Measurements from ENCODE around the gene LBH.

LBH gene

DNA sequence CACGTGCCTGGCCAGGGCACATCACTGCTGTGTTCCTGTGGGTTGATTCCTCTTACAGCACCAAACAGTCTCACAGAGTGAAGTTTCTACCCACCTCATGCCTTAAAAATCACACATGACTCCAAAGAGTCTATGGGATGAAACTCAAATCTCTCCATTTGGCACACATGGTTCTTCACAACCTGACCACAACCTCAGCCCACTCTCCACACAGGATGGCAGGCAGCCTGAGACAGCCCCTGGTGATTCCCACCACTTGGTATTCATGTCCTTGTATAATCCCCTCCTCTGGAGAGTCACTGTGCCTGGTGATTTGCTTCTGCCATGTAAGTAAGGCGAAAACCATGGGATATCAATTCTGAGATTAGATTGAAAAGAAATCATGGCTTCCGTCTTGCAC lies 46.2 kb downstream of the LBH start:
- DNase-seq = no peak

DNA sequence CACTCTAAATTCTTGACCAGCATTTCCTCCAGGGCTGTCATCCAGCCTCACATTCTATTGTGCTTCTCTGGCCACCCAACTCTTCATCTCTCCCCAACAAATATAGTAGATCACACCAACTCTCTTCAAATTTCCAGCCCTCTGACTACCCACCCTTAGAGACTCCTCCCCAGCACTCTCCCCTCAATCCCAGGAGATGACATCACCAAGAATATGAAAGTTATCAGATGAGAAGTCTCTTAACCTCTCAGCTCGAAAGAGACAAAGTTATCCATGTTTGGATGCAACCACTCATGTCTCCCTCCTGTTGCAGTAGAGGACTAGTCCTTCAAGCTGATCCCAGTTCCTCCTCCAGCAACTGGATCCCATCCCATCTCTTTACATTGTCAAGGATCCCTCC lies 47.1 kb downstream of the LBH start:
- no peak for DNase-seq

DNA sequence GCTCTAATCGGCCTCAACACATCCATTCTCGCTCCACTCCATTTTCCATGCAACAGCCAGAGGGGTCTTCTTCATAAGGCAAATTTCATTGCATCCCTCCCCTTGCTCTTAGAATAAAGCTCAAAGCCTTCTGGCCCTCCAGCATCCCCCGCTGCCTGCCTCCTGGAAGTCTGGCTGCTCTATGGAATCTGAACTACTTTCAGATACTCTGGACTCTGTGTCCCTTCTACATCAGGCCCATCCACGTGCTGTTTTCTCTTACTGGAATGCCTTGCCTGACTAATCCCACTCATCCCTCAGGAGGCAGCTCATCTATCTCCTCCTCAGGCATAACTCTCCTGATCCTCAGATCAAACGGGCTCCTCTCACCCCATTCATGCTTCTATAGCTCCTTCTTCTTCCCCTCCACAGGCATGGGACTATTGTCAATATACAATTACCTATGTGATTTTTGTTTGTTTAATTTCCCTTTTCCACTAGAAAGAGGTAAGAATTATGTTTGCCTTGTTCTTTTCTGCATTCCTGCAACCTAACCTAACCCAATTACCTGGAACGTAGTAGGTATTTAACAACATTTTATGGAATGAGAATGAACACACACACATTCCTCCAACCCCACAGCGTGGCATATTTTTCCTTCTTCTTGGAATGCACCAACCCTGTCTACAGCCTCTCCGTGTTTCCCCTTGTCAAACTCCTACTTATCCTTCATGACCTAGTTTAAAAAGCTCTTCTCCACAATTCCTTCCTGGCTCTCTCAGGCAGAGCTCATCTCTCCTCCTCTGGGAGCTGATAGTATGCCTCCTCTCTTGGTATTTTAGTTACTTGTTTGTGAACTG lies 49.5 kb downstream of the LBH start:
- DNase-seq = no peak

DNA sequence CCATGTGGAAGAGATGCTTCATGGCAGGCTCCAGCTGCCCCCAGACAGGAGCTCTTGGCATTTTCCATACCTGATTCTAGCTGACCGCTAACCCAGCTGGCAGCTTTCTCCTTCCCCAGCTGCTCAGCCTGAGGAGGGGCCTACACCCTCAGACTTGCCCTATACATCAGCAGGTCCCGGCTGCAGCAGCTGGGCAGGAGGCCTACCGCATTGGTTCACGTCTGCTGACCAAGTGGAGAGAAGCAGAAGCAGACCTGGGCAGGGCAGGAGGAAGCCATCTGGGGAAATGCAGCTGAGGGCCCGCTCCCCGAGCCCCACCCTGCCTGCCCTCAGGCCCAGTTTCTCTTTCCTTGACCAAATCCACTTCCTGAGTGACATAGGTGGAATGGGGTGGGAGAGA lies 50.7 kb downstream of the LBH start:
- DNase-seq = no peak

DNA sequence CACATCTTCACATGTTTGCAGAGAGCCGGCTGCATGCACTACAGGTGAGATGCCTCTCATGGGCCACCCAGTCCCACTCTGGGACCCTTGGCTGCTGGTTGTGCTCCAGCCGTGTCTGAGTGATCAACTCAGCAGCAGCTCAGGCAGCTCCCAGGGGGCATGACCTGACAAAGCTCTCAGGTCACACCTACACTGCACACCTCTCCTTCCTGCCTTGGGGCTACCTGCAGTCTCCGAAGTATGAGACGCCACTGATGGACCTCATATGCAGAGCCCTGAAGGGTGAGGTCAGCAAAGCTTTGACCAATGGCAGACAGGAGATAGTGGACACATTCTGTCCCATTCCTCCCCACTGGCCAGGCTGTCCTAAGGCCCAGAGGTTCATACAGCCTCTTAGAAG lies 51.4 kb downstream of the LBH start:
- no peak for DNase-seq

DNA sequence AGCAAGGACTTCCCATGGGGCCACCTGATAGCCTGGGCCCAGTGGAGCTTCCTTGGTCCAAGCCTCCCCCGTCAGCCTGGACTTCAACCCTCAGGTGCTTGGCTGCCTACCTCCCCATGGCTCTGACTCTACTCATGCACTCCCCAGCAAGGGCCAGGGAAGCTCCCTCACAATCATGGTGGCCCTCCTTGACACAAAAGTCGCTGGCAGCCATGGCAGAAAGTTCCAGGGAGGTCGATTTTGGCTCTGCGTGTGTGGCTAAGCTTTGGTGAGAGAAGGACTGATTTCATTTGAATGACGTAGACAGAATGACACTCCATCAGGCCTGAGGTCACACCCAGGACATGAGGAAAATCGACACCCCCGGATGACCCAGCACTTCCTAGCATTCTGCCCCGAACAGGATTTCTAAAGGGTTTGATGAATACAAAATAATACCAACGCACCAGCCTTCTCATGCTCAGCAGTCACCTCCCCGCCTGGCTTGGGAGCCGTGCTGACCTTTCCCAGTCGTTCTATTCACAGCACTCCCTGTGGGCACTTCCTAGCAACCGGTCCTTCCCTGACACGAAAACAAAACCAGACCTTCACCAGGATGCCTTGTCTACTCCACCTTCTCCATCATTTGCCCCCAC lies 52.7 kb downstream of the LBH start:
- no peak for DNase-seq

DNA sequence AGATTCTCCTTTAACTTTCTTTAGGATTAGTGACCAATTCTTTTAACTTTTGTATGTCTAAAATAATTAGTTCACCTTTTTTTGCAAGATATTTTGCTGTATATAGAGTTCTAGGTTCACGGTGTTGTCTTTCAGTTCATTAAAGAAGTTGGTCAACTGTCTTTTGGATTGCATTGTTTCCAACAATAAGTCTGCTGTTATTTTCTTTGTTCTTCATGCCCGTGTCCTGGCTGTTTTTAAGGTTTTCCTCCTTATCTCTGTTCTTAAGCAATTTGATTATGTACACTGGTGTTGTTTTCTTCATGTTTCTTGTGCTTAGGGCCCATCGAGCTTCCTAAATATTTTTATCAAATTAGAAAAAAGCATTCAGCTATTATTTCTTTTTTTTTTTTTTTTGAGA lies 54.4 kb downstream of the LBH start:
- DNase-seq = no peak

DNA sequence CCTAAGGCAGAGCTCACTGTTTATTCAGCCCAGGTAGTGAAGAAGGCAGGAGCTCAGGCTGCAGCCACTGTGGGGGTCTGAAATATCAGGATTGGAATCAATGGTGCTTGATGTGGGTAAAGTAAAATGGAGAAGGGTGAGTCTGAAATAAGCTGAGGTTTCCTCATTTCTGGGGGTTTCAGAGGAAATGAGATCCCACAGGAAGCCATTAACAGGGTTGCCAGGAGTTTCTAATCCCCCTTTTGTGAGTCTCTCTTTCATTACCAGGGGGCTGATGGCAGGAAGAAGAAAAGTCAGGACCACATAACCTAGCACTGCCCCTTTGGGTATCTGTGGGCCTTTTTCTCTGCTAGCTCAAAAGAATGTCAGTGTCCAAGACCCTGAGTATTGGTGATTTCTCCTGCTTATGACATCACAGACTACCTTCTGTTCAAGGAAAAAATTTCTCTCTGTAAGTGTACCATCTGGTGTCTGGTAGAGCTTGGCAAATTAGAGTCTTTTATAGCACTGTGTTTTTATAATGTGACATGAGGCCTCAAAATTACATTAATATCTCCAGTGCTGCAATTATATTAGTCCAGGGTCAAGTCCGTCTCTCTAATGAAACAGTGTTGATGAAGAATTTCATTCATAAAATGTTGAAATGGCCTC lies 56.0 kb downstream of the LBH start:
- DNase-seq = no peak

DNA sequence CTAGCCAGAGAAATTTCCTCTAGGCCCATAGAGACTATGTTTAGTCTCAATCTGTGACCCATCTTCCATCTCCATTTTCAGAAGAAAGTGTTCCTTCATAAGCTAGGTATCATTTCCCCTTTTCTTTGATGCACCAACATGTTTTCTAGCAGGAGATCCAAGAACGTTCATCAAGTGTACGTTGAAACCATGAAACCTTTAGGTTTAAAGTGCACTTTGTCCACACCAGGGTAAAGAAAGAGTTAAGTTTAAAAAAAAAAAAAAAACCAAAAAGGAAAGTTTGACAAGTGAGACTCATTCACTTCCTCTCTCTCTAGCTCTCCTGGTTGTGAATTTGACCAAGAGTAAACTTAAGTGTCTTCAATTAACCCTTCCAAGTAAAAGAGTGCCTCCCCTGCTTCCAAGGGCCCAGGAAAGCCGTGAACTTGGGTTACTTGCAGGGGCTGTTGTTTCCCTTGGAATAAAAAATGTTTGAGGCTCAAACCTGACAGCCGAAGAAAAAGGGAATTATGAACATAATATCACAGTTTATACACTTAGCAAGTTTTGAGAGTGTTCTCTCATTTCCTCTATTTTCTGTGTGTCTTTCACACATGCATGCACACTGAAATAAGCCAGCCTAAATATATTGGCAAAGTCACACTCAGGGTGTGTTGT lies 56.7 kb downstream of the LBH start:
- peak in 2 of 6 experiments; percentile 10 to 20 for DNase-seq

DNA sequence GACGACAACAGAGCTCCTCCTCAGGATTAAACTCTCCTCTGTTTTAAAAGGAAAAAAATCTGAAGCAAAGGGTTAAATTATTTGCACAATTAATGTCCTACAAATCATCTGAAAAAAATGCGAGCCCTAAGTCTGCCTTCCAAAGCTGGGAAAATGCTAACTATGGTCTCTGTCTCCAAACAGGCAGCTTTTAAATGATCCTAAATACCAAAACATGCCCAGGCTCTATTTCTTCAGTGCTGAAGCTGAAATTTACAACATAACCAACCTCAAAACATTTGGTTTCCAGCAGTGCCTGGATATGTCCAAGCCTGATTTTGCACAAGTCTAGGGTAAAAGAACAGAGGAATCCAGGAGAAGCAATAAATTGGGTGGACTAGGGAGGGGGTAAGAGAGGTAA lies 57.2 kb downstream of the LBH start:
- DNase-seq = no peak

DNA sequence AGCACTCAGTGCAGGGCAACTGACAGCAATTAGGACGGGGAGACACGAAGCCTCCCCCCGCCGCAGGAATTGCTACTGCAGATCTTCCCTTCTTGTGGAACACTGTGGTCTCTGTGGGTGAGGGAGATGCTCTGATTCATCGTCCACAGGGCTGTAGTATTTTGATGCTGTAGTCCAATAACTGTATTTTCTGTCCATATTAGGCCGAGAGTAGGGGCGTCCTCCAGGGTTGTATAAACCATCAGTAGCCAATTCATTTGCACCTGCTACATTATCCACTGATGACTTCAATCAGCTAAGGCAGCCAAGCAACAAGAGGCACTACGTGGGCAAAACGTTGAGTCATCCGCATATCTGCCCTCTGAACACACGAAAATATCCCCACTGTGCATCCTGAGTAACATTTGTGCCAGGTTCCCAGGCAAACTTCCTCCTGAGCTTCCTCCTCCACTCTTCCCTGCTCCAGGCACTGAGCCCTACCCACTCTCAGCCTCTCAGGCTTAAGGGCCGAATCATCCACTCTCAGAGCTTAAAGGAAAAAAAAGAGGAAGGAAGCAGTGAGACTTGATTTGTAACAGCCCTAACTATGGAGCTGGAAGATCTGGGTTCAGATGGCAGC lies 62.1 kb downstream of the LBH start:
- no peak for DNase-seq

DNA sequence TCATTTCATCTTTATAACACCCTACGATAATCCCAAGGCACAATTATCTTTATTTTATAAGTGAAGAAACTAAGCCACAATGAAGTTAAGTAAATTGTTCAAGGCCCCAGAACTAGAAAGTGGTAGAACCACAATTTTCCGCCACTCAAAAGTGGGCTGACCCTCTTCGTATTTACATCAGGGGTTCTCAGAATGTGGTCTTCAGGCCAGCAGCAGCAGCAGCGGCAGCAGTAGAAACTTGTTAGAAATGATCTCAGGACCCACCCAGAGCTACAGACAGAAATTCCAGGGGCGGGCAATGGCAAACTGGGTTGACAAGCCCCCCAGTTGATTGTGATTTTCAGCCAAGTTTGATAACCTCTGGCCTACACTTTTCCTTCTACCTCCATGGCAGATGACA lies 62.8 kb downstream of the LBH start:
- DNase-seq = no peak

DNA sequence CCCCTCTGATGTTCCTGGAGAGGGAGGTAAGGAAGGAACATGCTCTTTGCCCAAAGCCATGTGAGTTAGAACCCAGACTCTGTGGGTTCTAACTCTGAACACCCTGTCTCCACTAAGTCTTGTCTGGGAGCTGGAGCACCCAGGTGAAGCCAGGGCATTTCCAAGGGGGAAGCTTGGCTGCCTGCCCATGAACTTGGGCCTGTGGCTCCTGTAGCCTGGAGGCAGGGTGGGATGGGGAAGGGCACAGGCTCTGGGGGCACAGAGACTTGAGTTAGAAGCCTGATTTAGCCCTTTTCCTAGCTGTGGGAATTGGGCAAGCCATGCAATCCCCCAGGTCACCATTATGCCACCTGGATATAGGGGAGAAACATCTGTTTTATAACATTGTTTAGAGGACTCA lies 65.2 kb downstream of the LBH start:
- no peak for DNase-seq

DNA sequence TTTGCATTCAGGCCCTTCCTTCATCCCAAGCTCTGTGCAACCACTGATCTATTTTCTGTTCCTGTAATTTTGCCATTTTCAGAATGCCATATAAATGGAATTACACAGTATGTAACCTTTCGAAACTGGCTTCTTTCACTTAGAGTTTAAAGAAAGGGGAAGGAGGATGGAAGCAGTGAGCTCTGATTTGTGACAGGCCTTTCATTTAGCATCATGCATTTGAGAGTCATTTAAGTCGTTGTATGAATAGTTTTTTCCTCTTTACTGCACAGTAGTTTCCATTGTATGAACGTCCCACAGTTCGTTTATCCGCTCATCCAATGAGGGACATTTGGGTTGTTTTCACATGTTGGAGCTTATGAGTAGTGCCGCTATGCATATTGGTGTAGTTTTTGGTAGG lies 67.0 kb downstream of the LBH start:
- DNase-seq = no peak

DNA sequence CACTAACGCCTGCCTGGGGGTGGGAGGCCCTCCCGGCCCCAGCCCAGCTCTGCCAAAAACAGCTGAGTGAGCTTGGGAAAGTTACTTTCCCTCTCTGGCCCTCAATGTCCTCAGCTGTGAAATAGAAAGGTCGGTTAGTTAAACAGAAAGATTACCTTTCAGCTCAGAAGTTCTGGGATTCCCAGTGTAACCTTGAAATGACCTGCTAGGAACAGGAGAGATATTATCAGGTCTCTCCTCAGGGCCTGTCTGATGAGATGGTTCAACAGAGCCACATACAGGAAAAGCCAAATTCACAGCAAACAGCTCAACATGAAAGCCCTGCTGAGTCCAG lies 68.8 kb downstream of the LBH start:
- DNase-seq = no peak

DNA sequence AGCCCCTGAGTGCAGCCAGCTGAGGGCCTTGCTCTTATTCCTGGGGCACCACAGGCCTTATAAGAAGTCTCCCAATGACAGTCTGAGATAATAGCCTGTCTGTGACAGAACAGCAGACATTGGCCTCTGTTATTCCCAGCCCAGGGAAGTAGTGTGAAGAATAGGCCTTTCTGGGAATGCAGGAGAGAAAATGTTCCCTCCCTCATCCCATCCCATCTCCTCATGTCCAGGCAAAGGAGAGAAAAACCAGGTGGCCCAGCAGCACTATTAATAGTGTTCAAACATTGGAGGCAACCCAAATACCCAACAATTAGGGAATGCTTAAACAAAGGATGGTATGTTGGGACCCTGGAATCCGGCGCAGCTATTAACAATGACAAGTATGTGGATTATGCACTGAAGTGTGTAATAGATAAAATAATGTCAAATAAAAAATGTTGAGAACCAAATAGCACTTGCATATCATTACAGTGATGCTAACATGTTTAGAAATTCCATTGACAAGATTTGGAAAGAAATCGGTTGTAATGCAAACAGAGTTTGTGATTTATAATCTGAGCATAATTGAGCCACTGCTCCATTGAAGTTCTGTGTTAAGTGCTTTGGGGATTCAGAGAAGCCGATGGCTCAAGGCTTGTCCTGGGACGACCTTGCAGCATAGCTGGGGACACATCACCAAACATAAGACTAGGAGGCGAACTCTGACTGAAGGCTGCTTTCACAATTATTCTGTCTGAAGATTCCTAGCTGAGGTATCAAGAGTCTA lies 69.3 kb downstream of the LBH start:
- DNase-seq = no peak

DNA sequence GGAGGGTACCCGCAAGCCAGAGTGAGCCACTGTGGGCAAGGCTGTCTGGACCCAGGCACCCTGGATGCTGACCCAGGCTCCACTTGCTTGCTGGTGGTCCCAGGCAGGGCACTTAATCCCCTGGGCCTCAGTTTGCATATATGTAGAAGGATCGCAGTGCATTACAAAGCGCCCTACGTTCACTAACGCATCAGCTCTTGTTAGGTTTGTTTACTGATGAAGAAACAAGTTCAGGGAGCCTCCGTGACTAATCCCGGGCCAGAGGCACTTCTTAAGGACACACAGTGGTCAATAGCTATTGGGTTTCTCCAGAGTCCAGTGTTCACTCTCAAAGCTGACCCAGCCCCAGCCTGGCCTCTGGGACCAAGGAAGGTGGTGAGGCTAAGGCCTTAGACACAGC lies 70.2 kb downstream of the LBH start:
- DNase-seq = no peak

DNA sequence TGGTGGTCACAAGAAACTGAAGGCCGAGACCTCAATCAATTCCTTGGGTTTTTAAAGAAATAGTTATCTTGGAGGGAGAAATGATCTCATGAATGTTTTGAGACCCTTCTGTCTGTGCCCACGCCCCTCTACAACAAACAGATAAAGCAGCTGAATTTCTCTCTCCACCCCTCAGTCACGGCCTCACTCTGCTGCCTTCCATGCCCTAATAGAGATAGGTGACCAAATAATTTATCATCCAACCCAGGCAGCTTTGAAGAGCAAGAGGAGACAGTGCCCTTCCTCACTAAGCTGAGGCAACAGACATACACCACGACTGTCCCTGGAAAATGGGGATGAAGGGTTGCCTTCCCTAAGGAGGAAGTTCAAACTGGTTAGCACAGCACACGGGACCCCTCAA lies 71.2 kb downstream of the LBH start:
- no peak for DNase-seq

DNA sequence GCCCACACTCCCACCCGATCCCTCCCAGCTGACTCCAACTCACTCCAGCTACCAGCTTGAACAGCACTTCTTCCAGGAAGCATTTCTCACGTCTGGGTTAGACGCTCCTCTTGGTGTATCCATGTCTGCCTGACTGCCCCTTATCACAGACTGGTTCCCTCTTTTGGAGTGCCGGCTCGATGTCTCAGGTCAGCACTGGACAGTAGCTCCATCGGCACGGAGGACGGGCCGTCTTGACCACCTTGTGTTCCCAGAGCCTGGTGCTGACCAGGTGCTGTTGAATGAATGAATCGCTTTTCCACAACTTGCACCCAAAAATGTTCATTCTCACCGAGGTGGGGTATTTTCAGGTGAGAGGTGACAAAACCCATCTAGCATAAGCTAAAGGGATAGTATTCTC lies 71.8 kb downstream of the LBH start:
- DNase-seq = no peak

DNA sequence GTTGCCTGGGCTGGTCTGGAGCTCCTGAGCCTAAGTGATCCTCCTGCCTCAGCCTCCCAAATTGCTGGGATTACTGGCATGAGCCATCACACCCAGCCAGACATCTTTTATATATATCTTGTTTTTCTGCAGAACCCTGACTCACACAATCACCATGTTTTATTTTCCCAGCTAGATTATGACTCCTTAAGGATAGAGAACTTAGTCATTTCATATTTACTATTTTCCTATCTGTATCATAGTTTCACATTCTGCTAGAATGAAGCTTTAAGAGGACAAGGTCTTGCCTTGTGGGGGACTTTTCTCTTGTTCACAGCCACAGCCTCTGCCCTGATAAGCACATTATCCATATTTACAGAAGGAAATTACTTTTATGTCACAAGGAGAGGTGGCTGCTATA lies 73.9 kb downstream of the LBH start:
- DNase-seq = no peak

DNA sequence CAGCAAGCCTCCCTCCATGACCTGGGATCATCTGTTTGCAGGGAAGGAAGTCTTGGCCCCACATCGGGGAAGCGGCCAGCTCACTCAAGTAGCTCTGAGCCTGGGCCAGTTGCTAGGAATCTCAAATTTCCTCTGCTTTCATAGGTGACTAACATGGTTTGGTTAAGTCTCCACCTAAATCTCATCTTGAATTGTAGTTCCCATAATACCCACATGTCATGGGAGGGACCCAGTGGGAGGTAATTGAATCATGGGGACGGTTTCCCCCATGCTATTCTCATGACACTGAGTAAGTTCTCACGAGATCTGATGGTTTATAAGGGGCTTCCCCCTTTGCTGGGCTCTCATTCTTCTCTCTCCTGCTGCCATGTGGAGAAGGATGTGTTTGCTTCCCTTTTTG lies 75.2 kb downstream of the LBH start:
- no peak for DNase-seq

DNA sequence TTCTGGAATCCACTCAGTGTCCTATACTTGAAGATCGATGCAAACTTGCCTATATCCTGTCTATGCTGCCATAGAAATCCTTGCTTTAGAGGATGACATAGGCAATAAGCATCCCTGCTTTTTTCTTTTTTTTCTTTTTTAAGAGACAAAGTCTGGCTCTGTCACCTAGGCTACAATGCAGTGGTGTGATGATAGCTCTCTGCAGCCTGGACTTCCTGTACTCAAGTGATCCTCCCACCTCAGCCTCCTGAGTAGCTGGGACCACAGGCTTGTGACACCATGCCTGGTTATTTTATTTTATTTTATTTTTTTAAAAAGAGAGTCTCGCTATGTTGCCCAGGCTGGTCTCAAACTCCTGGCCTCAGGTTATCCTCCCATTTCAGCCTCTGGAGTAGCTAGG lies 76.9 kb downstream of the LBH start:
- no peak for DNase-seq
